Middle frontal gyrus (tissue), 1 donor: ENCODE data around the gene TIMM23B.
"Not testable (repeated sequence)": the region's sequence is repeated elsewhere in the genome, so short reads cannot be mapped to it uniquely, and the experiment has no call there.

ENCODE experiments used
- DNase-seq: peaks from one replicate; pipeline ENCODE4 v3.0.0-alpha.2; 2015; ENCODE audit warnings: low spot score; ENCODE audit errors: extremely low spot score

The TIMM23B gene

DNA sequence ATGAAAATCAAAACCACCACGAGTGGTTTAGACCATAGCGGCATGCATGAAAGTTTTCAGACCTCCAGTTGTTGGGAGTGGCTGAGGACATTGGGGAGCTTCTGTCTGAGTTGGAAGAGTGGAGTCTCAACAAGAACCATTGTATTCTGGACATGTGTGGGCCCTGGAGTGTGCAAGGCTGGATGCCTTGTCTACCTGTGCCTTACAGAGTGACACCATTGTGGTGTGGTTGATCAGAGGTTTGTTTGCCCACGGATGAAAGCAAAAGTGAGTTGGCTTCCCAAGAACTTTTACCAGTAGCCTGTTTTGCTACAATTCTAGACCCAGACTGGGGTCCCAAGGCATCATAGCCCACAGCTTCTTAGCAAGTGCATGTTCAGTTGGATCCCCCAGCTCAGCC lies 35.9 kb downstream of the TIMM23B start:
- DNase-seq, result not testable (repeated sequence)

DNA sequence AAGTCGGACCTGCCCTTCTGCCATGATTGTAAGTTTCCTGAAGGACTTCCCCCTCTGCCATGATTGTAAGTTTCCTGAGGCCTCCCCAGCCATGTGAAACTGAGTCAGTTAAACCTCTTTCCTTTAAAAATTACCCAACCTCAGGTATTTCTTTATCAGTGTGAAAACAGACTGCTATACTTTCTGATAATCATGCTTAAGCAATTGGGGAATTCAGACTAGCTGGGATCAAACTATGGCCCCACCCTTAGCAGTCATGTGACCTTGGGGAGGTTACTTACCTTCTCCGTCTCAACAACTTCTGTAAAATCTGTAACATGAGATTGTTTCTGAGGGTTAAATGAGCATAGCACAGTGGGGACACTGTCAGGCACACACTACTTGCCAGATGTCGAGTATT lies 45.4 kb downstream of the TIMM23B start:
- DNase-seq, result not testable (repeated sequence)

DNA sequence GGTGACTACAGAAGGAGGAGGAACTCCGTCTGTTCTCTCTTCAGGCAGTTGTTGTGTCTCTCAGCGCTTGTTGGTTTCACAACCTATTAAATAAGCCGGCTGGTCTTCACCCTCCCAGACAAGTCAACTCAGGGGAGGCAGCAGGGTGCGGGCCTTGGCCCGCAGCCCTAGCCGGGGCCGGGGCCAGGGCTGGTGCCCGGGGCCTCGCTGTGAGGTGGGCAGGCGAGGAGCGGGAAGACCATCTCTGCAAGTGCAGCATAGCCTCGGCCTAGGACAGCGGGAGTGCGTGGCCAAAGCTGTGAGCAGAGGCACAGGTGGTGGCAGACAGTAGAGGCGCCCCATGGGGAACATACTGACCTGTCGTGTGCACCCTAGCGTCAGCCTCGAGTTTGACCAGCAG lies 46.5 kb downstream of the TIMM23B start, which contains the start of gene AGAP6:
AGAP6 (plus strand) TSS at position 31 of the 400 bp plus-strand sequence; CDS start at position 341, 310 bp downstream.
- DNase-seq, result not testable (repeated sequence)

DNA sequence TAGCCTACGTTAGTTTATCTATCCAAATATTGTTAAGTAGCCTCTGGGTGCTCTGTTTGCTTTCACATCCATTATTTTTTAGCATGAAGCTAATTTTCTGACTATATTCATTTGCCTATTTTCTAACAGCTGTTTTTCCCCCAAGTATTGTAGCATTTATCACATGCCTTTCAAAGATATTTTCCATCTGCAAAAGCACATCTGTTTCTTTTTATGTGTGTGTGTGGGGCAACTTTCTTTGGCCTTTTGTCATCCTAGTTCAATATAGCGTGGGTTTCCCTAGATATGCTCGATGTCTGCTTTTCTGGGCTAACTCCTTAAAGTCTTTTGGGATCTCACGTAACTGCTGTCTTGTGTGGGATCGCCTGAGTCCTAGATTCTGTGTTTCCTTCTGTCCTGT lies 53.5 kb downstream of the TIMM23B start:
- DNase-seq, result not testable (repeated sequence)

DNA sequence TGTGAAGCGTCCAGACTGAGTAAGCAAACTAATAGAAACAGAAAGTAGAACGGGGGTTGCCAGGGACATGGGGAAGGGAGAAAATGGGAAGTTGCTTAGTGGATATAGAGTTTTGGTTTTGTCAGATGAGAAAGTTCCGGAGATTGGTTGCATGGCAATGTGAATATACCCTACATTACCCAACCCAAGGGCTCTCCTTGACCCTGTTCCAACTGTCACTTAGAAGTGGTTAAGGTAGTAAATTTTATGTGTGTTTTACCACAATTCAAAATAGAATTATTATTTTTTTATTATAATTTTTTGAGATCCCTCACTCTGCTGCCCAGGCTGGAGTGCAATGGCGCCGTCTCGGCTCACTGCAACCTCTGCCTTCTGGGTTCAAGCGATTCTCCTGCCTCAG lies 72.2 kb downstream of the TIMM23B start:
- DNase-seq, result not testable (repeated sequence)

DNA sequence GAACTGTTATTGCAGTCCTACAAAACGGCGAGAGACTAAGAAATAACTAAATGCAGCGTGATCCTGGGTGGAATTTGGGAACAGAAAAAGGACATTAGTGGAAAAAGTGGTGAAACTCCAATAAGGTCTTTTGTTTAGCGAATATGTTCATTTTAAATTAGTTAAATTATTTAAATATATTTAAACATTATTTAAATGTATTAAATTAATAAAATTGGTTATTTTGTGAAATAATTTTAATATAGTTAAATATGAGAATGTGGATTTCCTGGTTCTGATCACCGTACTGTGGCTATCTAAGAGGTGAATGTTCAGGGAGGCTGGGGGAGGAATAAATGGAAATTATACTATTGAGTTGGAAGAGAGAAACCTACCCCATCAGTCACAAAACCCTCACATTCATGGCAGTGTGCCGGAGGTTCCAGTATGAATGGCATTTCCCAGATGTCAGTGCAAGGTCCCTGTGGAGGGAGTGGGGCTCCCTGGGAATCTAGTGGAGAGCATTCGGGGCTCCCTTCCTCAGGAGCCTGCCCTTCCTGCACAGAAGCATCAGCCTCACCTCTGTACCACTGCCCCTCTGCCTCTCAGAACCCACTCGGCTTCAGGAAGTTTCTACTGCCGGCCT lies 73.9 kb downstream of the TIMM23B start:
- DNase-seq, result not testable (repeated sequence)

DNA sequence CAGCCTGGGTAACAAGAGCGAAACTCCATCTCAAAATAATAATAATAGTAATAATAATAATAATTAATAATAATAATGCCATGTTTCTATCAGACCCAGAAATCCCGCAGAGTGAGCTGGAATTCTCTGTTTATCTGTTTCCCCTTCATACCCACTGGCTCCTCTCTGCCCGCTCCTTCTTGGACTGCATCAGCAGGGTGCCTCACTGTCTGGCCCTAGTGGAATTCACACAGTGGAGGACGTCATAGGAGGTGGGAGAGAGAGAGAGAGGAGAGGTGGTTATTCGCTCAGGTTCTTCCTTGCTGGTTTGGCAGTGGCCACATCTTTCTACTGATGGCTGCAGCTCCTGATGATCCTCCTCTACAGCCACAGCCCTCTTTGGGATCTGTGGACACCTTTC lies 75.1 kb downstream of the TIMM23B start:
- not testable (repeated sequence) for DNase-seq

DNA sequence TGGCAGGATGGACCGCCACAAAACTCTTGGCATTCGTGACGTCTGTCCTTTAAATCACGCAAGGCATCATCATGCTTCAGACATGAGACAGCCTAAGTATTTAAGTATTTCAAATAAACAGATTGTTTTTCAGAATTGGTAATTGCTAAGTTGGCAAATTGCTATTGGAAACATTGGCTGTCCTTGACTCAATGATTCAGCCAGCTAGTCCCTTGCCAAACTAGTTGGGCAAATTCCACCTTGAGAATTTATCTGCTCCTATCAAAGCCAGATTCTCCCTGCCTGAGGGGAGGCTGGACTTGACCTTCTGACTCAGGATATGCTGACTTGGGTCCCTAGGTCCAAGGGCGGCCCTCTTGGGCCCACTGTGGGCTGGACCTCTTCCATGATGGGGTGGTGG lies 75.8 kb downstream of the TIMM23B start:
- DNase-seq, result not testable (repeated sequence)

DNA sequence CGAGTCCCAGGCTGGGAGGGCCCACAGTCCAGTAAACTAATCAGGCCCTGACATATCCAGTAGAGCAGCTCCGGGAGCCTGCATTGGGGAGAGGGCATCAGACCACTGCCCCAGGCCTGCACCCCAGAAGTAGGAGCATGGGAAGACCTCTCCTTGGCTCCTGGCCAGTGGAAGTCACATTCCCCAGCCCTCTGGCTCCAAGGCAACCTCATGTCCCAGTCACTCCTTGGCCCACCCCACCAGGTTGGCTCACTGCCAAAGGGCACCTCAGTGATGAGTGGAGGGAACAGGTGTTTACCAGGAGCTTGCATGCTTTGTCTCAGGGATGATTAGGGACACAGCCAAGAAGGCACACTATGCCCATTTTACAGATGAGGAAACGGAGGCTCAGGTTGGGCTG lies 77.4 kb downstream of the TIMM23B start:
- not testable (repeated sequence) for DNase-seq

DNA sequence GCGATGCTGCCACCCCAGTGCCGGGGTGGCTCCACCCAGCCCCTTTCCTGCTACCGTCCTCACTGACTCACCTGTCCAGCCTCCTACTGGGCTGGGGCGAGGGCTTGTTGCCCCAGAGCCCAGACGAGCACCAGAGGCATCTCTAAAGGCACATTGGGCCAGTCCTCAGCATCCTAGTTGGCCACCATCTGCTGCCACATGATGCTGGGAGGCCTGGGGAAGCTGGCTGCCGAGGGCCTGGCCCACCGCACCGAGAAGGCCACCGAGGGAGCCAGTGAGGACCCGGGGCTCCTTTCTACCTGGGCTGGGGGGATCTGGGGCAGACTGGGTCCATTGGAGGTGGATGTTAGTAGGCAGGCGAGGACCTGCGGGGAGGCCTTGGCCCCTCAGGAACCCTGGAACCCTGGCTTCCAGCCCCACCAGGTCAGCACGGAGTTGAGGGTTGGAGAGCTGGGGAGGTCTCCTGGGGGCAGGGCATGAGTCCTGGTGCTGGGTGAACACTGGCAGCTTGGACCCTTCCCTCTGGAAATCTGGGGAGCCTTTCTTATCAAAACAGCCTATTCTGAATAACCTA lies 78.7 kb downstream of the TIMM23B start:
- DNase-seq, result not testable (repeated sequence)

DNA sequence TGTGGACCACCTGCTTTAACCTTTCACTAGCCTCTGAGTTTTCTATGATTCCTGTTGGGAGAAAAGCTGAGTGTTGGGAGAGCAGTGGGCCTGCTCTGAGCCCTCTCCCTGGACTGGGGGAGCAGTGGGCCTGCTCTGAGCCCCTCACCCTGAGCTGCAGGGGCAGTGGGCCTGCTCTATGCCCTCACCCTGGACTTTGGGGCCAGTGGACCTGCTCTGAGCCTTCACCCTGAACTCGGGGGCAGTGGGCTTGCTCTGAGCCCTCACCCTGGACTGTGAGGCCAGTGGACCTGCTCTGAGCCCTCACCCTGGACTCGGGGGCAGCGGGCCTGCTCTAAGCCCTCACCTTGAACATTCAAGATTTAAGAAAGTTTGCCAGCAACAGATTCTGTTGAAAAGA lies 79.8 kb downstream of the TIMM23B start:
- no peak for DNase-seq
